Left ventricle myocardium superior (tissue), 1 donor: Measurements from ENCODE around the gene TOGARAM2. TPM values are rescaled to one million over a fixed set of nuclear protein-coding genes. Genes with fewer than 3 reads are reported as not detected.

Experiments used
- ATAC-seq: fragments of 200-7000 bp; cut with Tn5 transposase; one replicate; pipeline ENCODE4 v1.9.1; 2020; ENCODE audit warnings: mild to moderate bottlenecking, moderate library complexity
- DNase-seq: peaks from one replicate; pipeline ENCODE4 v3.0.0-alpha.2; 2020
- intact Hi-C: fragments of 100-400 bp; cut with micrococcal nuclease; formaldehyde crosslinking; loops from one replicate; pipeline ENCODE4 v1.11.0; 2022
- total RNA-seq: library from RNA; stranded (reverse); fragmentation: NEBNext Ultra II Directional; extraction: Animal tissue kit (Norgen Biotek cat#: 25700); gene quantifications from one replicate; pipeline ENCODE4 v1.2.1, GENCODE V29; 2021
- donor health status: DM: no; HTN: yes; CAD: no; lungs with severe emphysema.

The TOGARAM2 gene
- total RNA-seq, 1 donor from 2014 or later, result 43.9 TPM

DNA sequence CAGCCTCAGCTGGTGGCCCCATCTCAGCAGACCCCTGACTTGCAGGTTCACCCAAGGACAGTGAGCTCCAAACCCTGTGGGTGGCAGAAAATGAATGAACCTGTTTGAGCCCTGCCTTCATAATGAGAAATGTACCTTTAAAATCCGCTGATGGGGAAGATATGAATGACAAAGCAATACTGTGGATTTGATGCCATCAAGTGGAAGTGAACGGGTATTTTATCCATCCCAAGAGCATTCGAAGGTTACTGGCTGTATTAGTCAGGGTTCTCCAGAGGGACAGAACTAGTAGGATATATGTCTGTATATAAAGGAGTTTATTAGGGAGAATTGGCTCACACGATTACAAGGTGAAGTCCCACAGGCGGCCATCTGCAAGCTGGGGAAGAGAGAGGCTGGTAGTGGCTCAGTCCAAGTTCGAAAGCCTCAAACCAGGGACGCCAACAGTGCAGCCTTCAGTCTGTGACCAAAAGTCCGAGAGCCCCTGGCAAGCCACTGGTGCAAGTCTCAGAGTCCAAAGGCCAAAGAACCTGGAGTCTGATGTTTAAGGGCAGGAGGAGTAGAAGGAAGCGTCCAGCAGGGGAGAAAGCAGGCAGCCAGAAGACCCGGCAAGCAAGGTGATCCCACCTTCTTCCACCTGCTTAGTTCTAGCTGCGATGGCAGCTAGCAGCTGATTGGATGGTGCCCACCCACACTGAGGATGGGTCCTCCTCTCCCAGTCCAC lies 32.1 kb downstream of the TOGARAM2 start:
- DNase-seq (peak; percentile 18), ATAC-seq (no peak)
- intact Hi-C loops, result no loop called here

DNA sequence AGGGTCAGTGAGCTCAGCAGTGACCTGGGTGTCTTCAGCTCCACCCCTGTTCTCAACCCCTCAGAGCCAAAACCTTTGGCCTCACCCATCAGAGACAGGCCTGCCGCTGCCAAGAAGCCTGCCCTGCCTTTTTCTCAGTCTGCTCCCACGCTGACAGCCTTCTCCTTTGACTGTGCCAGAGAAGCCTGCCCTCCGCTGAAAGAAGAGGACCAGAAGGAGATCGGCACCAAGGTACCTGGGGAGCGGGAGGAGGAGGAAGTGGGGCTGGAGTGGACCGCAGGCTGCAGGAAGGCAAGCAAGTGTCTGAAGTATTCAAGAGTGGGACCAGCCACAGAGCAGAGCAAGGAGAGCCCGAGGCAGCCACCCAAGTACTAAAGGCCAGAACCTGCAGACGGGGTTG lies 33.2 kb downstream of the TOGARAM2 start:
- intact Hi-C loops, result no loop called here
- DNase-seq, result peak; percentile 64
- peak; percentile 5 for ATAC-seq

DNA sequence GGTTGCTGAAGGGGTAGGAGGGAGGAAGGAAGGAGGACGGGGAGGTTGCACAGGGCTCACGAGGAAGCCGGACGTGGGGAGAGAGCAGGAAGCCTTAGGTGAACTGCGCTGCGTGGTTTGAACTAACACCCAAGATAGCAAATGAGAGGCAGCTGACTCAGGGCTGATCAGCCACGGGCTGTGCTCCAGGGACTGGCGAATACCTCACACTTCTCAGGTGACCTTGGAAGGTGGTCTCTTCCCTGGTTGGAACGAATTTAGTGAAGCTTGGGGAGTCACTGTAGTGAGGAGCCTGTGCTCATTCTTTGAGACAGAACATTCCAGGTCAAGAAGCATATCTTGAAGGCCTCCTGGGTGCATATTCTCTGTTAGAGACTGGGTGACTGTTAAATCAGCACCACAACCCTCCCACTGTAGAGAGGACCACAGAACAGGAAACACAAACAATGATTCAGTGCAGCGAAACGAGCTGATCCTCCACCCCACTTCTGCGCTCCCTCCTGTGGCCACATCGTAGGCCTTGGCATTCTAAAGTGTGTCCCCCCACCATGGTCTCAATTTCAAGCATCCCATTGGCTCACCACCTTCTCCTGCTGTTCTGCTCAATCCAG lies 33.8 kb downstream of the TOGARAM2 start:
- DNase-seq (peak; percentile 86), ATAC-seq (peak; percentile 56)
- intact Hi-C loops, result no loop called here

DNA sequence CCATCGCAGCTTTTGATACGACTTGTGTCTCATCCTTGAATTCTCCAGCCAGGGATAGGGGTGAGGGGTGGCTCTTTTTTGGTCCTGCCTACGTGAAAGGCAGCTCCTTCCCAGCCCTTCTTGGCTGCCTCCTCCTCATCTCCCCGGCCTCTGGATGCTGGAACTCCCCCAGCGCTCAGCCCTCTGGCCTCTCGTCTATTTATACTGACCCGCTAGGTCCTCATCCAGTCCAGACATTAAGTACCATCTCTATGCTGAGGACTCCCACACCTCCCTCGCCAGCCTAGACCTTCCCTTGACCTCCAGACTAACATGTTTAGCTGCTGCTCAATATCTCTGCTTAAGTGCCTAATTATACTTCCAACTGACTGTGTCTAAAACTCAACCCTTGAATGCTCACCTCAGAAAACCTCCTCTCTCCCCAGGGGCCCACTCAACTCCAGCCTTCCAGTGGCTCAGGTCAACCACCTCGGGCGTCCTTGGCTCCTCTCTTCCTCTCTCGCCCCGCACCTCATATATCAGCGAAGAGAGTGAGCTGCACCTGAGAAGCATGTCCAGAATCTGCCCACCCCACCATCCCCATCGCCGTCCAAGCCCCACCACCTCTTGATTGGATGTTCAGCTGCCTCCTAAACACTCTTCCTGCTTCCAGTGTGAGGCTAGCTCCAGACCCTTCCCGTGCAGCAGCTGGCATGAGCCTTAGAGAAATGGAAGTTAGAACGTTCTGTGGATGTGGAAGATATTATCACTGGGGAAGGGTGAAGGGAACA lies 34.8 kb downstream of the TOGARAM2 start:
- intact Hi-C loops, result no loop called here
- ATAC-seq, result peak; percentile 62
- DNase-seq, result peak; percentile 81

DNA sequence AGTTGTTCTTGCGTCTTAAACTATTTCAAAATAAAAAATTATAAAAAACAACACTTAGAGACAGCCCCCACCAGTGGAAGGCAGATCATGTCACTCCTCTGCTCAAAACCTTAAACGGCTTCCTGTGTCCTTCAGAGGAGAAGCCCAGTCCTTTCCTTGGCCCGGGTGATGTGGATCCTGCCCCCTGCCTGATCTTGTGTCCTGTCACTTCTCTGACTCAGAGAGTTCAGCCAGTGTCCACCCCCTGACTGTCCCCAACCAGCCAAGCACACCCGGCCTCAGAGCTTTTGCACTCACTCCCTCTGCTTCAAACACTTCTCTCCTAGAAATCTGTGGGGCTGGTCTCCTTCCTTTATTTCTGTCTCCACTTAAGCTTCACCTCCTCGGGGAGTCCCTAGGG lies 35.4 kb downstream of the TOGARAM2 start:
- DNase-seq, result no peak
- intact Hi-C loops, result no loop called here

DNA sequence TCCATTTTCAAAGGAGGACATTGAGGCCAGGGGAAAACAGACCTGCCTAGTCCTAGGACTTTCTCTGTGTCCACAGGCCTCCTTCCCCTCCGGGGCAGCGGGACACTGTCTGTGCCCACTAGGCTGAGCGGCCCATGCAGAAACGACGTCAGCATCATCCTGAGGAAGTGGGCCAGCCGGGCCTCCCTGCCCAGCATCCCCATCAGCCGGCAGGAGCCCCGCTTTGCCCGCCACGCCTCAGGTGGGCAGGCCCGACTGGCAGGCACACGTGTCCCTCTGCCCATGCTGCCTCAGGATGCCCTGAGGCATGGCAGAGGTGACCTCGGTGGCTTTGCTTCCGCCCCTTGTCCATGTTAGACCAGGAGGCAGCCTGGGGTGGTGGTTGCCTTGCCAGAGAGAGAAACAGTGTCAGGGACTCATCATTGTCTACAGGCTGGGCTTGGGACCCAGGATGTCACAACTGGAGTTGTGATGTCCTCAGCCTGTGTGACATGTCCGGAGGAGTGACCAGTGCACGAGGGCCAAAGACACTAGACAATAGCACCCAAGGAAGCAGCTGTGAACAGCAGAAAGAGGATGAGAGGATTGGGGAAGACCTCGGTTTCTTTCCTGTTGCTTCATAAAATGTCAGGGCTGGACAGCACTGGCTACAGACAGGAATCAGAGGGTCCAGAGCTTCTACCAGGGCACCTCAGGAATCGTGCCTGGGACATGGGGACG lies 36.8 kb downstream of the TOGARAM2 start:
- intact Hi-C loops, result no loop called here
- DNase-seq (no peak), ATAC-seq (no peak)

More for the DNA sequence above, 35.4 kb downstream of the TOGARAM2 start:
- peak; percentile 3 for ATAC-seq

DNA sequence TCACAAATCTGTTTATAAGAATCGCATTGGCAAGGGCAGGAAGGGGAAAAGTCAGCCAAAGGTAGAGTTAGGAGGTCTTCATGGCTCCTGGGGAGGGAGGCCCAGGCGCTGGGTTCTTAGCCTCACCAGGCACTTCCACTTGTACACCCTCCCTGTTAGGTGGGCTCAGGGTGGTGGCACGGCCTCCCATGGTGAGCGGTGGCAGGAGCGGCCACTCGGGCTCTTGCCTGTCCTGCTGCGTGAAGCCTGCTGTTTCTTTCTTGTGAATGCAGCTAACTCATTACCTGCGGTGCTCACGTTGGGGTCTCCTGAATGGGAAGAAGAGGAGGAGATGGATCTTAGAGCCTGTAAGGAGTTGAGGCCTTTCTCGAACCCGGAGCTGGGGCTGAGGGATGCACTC lies 40.8 kb downstream of the TOGARAM2 start:
- no peak for DNase-seq
- intact Hi-C loops, result no loop called here
- ATAC-seq, result no peak

DNA sequence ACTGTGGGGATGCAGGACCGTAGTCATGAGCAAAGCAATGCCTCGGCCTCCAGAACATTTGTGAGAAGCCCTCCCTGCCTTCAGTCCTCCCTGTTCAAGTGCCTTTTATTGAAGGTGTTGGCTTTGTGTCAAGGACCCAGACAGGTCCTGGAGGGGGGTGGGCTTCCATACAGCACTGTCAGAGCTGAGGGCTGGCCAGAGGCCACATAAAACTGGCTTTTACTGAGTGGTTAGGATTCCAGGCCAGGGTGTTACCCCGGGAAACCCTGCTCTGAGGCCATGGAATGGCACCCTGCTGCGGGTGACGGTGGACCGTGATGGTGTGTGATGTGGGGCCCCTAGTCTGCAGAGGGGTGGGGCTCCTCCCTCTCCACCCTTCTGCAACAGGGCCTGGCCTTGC lies 41.6 kb downstream of the TOGARAM2 start:
- DNase-seq, result no peak

DNA sequence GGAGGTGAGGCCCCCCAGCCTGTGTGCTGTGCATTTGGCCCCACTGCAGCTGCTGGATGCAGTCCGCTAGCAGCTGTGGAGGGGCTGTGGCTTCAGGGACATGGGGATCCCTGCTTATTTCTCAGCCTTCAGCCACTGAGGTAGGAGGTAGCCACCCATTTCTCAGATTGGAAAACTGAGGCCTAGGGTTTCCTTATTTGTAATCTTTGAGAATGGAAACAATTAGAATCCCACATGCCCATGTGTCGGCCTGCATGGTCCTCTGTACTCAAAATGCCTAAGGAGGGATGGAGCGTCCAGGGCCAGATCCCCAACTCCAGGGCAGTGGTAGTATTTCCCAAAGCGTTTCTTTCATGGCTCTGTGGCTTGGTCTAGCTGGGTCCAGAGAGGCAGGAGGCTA lies 42.1 kb downstream of the TOGARAM2 start:
- intact Hi-C loops, result no loop called here
- DNase-seq (no peak), ATAC-seq (no peak)

More for the DNA sequence above, 41.6 kb downstream of the TOGARAM2 start:
- ATAC-seq, result no peak
- intact Hi-C loops, result no loop called here

DNA sequence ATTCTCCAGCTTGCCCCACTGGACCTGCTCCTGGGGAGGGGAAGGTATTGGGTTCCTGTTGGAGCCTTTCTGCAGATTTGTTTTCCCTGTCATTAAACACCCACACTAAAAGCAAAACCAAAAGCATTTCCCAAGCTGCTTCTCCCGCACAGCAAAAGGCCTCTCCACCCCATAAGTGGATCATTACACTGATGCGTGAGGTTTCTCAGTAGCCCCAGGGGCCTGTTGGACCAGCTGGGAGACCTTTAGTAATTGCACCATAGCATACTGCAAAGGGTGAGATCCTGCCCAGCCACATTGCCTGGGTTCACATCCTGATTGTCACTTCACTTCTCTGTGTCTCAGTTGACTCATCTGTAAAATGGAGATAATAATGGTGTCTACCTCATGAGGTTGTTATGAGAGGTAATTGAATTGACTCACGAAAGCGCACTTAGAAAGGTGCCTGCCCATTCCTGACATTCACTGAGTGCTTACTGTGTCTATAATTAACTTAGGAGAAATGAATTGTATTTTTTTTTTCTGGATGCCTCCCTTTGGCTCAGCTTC lies 43.9 kb downstream of the TOGARAM2 start:
- ATAC-seq (no peak), DNase-seq (no peak)
- intact Hi-C loops, result no loop called here

DNA sequence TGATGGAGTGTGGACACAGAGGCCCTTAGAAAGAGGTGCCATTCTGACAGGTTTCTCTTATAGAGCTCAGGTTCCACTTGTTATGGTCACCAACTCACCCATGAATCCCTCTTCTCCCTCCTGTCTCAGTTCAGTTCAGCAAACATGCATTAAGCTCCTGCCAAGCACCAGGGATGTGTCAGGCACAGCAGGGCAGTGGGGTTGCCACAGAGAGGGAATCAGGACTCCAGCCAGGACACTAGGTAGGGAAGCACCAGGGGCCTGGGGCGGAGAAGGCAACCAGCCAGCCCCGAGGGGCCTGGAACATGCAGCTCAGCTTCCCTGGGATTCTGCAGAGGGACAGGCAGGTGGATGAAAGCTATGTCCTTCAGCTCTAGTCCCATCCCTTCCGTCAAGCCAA lies 44.6 kb downstream of the TOGARAM2 start:
- DNase-seq, result no peak
- ATAC-seq, result no peak
- intact Hi-C loops, result no loop called here

DNA sequence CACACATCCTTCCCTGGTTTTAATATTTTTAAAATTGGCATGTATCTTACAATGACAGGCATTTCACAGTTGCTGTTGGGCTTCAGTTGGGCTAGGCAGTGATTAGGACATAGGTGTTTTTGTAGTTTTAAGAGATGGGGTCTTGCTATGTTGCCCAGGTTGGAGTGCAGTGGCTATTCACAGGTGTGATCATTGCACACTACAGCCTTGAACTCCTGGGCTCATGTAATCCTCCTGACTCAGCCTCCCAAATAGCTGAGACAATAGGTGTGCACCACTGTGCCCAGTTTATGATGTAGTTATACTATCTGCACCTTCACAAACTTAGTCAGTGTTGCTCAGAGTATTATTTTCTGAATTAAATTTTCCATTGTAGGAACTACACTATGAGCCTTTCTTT lies 49.9 kb downstream of the TOGARAM2 start:
- intact Hi-C loops, result no loop called here
- DNase-seq (no peak), ATAC-seq (no peak)

DNA sequence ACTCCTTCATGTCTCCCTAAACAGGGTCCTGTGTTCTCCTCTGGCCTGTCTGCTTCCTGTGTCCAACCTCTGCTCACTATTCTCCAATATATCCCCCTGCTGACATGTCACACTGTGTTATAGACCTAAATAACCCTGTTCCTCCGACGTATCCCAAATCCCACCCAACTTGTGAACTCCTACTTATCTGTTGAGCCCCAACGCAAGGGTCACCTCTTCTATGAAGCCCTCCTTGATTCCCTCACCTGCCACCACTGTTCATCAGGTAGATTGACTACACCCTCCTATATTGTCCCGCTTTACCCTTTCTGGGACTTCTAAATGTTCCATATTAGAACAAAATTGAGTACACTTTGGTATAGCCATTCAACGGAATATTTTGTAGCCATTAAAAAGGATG lies 51.1 kb downstream of the TOGARAM2 start:
- ATAC-seq (no peak), DNase-seq (no peak)
- intact Hi-C loops, result no loop called here

DNA sequence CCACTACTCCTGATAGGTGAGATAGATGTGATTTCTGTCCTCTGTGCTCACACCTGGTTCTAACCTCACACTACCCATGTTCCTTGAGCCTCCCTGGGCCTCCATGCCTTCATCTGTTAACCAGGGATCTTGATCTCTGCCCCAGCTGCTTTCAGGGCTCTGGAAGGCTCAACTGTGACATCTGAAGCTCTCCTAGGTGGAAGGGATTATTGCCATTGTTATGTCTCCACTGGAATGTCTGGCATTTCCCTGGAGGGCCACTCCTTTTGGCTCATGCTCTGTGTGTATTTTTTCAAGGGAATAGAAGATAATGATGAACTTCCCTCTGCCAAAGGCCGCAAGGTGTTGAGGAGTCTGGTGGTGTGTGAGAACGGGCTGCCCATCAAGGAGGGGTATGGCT lies 52.1 kb downstream of the TOGARAM2 start:
- intact Hi-C loops, result no loop called here
- no peak for DNase-seq
- no peak for ATAC-seq

DNA sequence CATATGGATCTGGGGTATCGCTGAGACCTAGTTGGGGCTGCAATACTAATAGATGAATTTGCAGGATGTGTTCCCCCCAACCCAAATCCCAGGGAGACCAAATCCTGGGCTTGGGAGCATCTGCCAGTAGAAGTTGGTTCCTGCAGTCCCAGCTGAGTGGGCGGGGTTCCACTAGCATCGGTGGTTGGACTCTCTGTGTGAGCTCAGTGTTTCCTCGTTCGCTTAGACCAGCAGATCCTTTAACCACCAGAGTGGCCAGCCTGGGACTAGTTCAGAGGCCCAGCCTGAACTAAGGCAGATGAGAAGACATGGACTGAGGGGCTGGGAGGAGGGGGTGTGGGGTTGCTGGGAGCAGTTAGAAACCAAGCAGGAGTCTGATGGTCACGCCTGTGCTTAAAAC lies 52.6 kb downstream of the TOGARAM2 start:
- intact Hi-C loops, result no loop called here
- no peak for ATAC-seq
- DNase-seq, result no peak

DNA sequence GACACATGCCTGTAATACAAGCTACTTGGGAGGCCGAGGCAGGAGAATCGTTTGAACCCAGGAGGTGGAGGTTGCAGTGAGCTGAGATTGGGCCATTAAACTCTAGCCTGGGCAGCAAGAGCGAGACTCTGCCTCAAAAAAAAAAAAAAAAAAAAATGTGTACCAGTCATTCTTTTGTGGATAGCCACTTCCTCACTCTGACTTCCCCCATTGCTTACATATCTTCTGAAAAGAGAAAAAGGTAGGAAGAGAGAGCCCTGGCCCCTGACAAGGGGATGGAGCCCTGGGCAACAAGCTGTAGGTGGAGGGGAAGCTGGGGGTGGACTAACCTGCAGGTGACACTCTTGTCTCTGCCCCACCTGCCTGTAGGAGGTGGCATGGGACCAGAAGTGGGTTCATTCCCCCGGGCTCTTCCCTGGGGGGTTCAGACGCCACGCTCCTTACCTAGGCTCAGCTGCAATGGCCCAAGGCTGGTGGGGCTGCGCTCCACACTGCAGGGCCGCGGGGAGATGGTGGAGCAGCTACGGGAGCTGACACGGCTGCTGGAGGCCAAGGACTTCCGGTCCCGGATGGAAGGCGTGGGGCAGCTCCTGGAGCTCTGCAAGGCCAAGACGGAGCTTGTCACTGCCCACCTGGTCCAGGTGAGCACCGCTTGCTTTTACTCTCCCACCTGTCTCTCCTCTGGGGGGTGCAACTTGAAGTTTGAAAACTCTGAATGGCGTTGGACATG lies 54.1 kb downstream of the TOGARAM2 start:
- intact Hi-C loops, result no loop called here
- no peak for ATAC-seq
- DNase-seq, result no peak

DNA sequence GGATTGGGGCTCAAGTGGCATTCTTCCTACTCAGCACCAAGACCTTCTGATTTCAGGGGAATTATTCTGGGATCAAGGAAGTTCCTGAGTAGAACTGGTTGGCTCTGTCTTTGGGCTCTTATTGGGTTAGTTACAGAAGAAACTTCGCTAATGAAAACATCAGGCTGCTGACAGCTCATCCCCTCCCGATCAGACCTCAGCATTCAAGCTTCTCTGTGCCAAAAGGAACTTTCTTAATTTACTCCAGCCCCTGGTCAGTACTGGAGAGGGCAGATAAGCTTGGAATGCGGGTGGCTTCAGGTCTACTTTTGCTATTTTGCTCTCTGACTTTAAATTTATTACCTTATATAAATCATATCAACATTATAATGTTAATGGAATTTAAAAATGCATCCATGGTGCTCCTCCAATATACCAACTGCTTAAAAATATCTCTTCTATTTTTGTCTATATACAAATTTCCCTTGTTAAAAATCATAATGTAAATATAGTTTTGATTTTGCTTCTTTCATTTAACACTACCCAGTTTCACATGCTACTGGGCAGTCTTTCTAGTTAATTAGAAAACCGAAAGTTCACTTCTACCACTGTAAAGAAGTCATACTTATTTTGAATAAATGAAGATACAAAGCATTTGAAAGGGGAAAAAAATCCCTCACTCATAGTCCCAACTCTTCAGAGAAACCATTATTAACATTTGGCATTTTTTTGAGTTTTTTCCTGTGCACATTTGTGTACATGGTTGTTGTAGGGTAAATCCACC lies 58.8 kb downstream of the TOGARAM2 start:
- intact Hi-C loops, result no loop called here
- DNase-seq, result no peak
- ATAC-seq, result peak; percentile 56

DNA sequence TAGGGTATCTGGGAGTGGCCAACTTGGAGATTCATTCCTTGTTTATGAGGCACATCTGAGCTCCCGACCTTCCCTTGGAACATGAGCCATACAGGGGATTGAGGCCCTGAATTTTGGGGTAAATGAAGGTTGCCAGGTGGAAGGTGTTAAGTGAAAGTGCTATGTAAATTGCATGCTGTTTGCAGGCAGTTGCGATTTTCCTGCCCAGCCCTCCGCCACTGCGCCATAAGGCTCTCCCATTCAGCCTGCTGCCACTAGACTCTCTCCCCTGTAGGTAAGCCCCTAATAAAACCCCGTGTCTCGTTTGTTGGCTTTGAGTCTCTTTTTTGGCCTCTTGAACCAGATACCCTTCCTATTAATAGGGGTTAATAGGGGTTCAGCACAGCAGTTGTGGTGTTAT lies 59.5 kb downstream of the TOGARAM2 start:
- ATAC-seq, result no peak
- intact Hi-C loops, result no loop called here
- no peak for DNase-seq
